Fibroblast of lung (primary cell): ENCODE data around the gene CNGA2.

ENCODE experiments used
- CTCF ChIP-seq, 2 donors: IDR thresholded peaks in 1 of 2; conservative IDR thresholded peaks in 1 of 2; 1 replicate in 1 of 2; 2 replicates in 1 of 2; pipeline ENCODE4 v1.5.1; 2011 to 2012; ENCODE audit warnings: low read length in 2 of 2, control low read depth in 1 of 2, inconsistent platforms in 1 of 2, low read depth in 1 of 2, mild to moderate bottlenecking in 1 of 2
- EZH2 ChIP-seq: IDR thresholded peaks from 2 replicates; pipeline ENCODE4 v1.5.1; 2012; ENCODE audit warnings: low read length, control low read depth, mild to moderate bottlenecking; ENCODE audit errors: missing control alignments

DNA sequence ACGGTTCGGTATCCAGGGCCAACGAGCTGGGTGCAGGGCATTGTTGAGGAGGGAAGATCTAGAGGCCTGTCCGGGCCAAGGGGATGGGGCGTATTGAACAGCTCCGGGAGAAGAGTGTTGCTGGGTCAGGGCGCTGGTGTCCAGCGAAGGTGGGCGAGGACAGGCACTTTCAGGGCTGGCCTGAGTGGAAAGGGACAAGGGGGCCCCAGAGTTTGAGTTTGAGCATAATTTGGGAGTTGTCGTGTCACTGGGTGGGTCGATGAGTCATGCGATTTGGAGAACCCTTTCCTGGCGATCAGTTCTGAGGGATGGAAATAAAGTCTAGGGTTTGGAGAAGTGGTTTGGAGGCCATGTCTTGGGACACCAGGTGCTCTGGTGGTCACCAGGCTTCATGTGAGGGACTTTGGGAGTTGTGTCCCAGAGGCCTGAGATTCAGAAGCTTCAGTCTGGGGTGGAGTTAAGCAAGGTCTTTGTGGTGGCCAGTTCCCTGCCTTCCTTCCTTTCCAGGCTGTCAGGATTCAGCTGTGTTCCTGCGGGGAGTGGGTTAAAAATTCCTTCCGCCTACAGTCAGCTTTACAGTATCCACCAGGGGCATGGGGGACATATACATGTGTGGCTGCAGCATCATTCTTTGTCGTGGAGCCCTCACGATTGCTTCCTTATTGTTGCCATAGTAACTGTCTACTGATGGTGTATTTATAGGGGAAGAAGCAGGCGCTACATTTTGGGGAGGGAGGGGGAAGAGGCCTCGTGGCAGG, 38.8 kb upstream of the CNGA2 start:
- TF ChIP-seq CTCF (conservative IDR thresholded peaks at IDR 0.05 in 1 of 2, IDR thresholded peaks at IDR 0.05 in 1 of 2; ENCODE audit: low read depth in 1 of 2, low read length in 2 of 2) (no peak), EZH2 (no peak)
